Measurements from ENCODE around the gene CTTN.

GRCh38 chr11:70352601-70353000 lies 45.7 kb upstream of the CTTN start:
- TF ChIP-seq CTCF (IDR thresholded peaks at IDR 0.05; ENCODE audit: control extremely low read depth in 1 of 3, insufficient read depth in 1 of 3, low read depth in 1 of 3, low read length in 3 of 3) (no peak), CHD2 (IDR thresholded peaks at IDR 0.05; ENCODE audit: low read length) (no peak), EZH2 (IDR thresholded peaks at IDR 0.05; ENCODE audit: low read depth, low read length, severe bottlenecking) (no peak), TAF1 (IDR thresholded peaks at IDR 0.05; ENCODE audit: low read depth, low read length) (no peak), TEAD4 (IDR thresholded peaks at IDR 0.05; ENCODE audit: low read depth, low read length) (no peak), ATF3 (IDR thresholded peaks at IDR 0.05; ENCODE audit: insufficient read depth, low read depth, low read length) (no peak), ZNF274 (IDR thresholded peaks at IDR 0.05; ENCODE audit: borderline replicate concordance, extremely low read depth, low read length) (no peak), YY1 (IDR thresholded peaks at IDR 0.05; ENCODE audit: low read depth, low read length) (no peak), KDM1A (IDR thresholded peaks at IDR 0.05; ENCODE audit: borderline replicate concordance, low read length) (no peak), CHD7 (IDR thresholded peaks at IDR 0.05; ENCODE audit: insufficient replicate concordance, low read length) (no peak), NANOG (IDR thresholded peaks at IDR 0.05; ENCODE audit: insufficient read depth, low read depth, low read length, poor library complexity, severe bottlenecking) (no peak), FOSL1 (IDR thresholded peaks at IDR 0.05; ENCODE audit: insufficient read depth, low read depth, low read length) (no peak), POLR2A (IDR thresholded peaks at IDR 0.05; ENCODE audit: control extremely low read depth in 1 of 2, low read depth in 2 of 2, low read length in 2 of 2) (no peak)

Data from H1 (cell line).